ENCODE measurements around the gene ARMH3.

DNA sequence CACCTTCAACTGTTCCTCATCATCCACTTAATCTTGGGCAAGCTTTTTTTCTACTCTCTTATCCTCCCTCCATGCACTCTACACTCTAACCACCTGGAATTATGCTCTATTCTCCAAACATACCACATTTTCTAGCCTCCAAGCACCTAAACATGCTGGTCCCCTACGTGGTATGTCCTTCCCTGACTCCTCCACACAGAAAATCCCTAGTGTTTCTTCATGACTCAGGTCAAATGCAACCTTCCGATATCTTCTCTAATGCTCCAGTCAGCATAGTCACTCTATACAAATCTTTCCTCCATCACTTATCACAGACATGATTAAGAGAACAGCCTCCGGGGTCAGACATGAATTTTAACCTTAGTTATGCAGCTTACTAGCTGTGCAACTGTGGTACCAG, 68.8 kb downstream of the ARMH3 start:
- no peak for TF ChIP-seq POLR2A (IDR thresholded peaks at IDR 0.05; ENCODE audit: extremely low read depth, insufficient read length)
- TF ChIP-seq CTCF (IDR thresholded peaks at IDR 0.05; ENCODE audit: low read depth, low read length) = no peak
- no peak for TF ChIP-seq MAX (IDR thresholded peaks at IDR 0.05; ENCODE audit: low read depth, low read length)
- no peak for TF ChIP-seq MYC (IDR thresholded peaks at IDR 0.05; ENCODE audit: low read depth, low read length)
